OCI-LY3 (cell line): ENCODE data around the gene STAT5B.
"Not testable (repeated sequence)": the region's sequence is repeated elsewhere in the genome, so short reads cannot be mapped to it uniquely, and the experiment has no call there.

ENCODE experiments used
- EZH2phosphoT487 ChIP-seq: fragments of 200-600 bp; shearing (Covaris generic); IDR thresholded peaks from 2 replicates; pipeline ENCODE4 v1.6.1; 2018; ENCODE audit warnings: antibody characterized with exemption, mixed run types, low read depth
- TF ChIP-seq, protein P1 (sequence below): fragments of 200-600, 300-600 bp; sonication (generic); IDR thresholded peaks from 2 replicates; pipeline ENCODE4 v1.5.1; 2014; ENCODE audit warnings: antibody characterized with exemption, low read length, low read depth

DNA sequence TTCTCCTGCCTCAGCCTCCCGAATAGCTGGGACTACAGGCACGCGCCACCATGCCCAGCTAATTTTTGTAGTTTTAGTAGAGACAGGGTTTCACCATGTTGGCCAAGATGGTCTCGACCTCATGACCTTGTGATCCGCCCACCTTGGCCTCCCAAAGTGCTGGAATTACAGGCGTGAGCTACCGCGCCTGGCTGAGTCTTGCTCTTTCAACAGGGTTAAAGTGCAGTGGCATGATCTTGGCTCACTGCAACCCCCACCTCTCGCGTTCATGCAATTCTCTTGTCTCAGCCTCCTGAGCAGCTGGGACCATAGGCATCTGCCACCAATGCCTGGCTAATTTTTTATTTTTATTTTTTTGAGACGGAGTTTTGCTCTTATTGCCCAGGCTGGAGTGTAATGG lies 31.0 kb downstream of the STAT5B start:
- not testable (repeated sequence) for TF ChIP-seq EZH2phosphoT487
- TF ChIP-seq, protein P1, sequence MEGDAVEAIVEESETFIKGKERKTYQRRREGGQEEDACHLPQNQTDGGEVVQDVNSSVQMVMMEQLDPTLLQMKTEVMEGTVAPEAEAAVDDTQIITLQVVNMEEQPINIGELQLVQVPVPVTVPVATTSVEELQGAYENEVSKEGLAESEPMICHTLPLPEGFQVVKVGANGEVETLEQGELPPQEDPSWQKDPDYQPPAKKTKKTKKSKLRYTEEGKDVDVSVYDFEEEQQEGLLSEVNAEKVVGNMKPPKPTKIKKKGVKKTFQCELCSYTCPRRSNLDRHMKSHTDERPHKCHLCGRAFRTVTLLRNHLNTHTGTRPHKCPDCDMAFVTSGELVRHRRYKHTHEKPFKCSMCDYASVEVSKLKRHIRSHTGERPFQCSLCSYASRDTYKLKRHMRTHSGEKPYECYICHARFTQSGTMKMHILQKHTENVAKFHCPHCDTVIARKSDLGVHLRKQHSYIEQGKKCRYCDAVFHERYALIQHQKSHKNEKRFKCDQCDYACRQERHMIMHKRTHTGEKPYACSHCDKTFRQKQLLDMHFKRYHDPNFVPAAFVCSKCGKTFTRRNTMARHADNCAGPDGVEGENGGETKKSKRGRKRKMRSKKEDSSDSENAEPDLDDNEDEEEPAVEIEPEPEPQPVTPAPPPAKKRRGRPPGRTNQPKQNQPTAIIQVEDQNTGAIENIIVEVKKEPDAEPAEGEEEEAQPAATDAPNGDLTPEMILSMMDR: not testable (repeated sequence)
